Measurements from ENCODE around the gene MANF.

MANF gene

GRCh38 chr3:51373658-51374421 is 11.3 kb upstream of the MANF start:
- no peak for DNase-seq

- no peak for DNase-seq
Observed at GRCh38 chr3:51374456-51374855, 10.6 kb upstream of the MANF start.

- DNase-seq = no peak
Observed at GRCh38 chr3:51375136-51375535, 10.0 kb upstream of the MANF start.

GRCh38 chr3:51375571-51375970 is 9.5 kb upstream of the MANF start:
- no peak for DNase-seq

- DNase-seq = no peak
Observed at GRCh38 chr3:51378065-51378464, 7.0 kb upstream of the MANF start.

GRCh38 chr3:51378726-51379125 is 6.4 kb upstream of the MANF start:
- no peak for DNase-seq

GRCh38 chr3:51379301-51379700 is 5.8 kb upstream of the MANF start:
- no peak for DNase-seq

GRCh38 chr3:51379746-51380455 is 5.2 kb upstream of the MANF start:
- no peak for DNase-seq

GRCh38 chr3:51380601-51381332 is 4.3 kb upstream of the MANF start:
- no peak for DNase-seq

GRCh38 chr3:51381333-51381705 is 3.8 kb upstream of the MANF start:
- no peak for DNase-seq

- DNase-seq = no peak
Observed at GRCh38 chr3:51382076-51382745, 2.9 kb upstream of the MANF start.

- DNase-seq = no peak
Observed at GRCh38 chr3:51382947-51383578, 2.0 kb upstream of the MANF start.

GRCh38 chr3:51384055-51384725 is 901 bp upstream of the MANF start:
- no peak for DNase-seq

GRCh38 chr3:51385621-51386091 is 565 bp downstream of the MANF start:
- DNase-seq = no peak

- no peak for DNase-seq
Observed at GRCh38 chr3:51386159-51386851, 1.2 kb downstream of the MANF start.

GRCh38 chr3:51386852-51387229 is 1.8 kb downstream of the MANF start:
- DNase-seq = no peak

- DNase-seq = peak; percentile 19
Observed at GRCh38 chr3:51387281-51387680, 2.2 kb downstream of the MANF start.

GRCh38 chr3:51388286-51389029 is 3.4 kb downstream of the MANF start:
- peak; percentile 15 for DNase-seq

GRCh38 chr3:51389423-51390183 is 4.5 kb downstream of the MANF start:
- peak; percentile 57 for DNase-seq
